Limb (tissue), 2 donors: ENCODE measurements around the gene HEATR9.
"Not testable (repeated sequence)": the region's sequence is repeated elsewhere in the genome, so short reads cannot be mapped to it uniquely, and the experiment has no call there.

Source experiments
- DNase-seq, 2 donors: peaks; one replicate each; pipeline ENCODE4 v3.0.0-alpha.2; 2016; ENCODE audit errors: extremely low spot score in 2 of 2

HEATR9 gene, protein sequence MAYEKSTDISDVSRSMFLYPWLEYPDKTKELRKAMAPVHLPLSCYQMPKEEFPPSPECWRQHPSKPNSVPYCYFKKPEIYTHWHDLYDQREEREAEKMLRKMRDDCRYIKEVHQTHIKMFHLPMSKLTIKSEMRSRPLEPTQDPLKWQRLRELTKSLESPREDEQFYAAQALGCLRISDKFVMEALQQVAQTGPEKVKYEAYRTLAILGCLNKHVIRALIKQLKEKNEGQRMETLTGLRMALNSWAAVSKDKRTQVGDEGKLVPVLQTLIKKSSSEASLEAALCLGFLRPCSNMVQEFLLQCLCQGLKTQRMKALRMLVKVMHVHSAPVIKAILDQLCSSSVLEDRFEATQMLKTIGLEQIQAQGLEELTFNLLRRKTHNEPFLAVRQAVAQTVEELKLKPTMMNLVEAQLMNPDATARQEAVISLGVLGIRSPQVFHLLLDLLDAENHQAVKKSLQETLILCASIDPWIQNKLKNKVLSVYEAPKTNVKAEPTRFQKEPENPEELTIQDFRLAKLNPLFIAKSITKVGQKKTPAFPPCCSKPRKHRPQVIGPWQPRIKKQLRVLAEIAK

GRCh38 chr17:35868737-35869136, at the start of gene HEATR9:
Gene HEATR9 (minus strand): TSS chr17:35868891. CDS start chr17:35868742, 149 bp downstream.
- no peak for DNase-seq

GRCh38 chr17:35917519-35918213, 49.0 kb upstream of the HEATR9 start:
- no peak for DNase-seq

- no peak for DNase-seq
Observed at GRCh38 chr17:35915153-35915964, 46.7 kb upstream of the HEATR9 start.

DNA sequence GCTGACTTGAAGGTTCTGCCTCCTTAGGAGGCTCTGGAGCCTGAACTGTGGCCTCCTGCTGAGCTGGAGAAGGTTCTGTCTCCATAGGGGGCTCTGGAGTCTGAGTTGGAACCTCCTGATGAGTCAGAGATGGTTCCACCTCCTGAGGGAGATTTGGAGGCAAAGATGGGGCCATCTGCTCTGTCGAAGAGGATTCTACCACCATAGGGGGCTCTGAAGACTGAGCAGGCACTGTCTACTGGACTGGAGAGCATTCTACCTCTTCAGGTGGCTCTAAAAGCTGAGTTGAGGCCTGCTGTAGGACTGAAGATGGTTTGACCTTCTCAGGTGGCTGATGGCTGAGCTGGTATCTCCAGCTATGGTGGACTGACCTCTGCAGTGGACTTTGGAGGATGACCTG, 45.7 kb upstream of the HEATR9 start:
- no peak for DNase-seq

- no peak for DNase-seq
Observed at GRCh38 chr17:35913609-35914008, 44.9 kb upstream of the HEATR9 start.

- DNase-seq, result no peak
Observed at GRCh38 chr17:35912942-35913341, 44.3 kb upstream of the HEATR9 start.

GRCh38 chr17:35912339-35912912, 43.7 kb upstream of the HEATR9 start:
- DNase-seq, result no peak

DNA sequence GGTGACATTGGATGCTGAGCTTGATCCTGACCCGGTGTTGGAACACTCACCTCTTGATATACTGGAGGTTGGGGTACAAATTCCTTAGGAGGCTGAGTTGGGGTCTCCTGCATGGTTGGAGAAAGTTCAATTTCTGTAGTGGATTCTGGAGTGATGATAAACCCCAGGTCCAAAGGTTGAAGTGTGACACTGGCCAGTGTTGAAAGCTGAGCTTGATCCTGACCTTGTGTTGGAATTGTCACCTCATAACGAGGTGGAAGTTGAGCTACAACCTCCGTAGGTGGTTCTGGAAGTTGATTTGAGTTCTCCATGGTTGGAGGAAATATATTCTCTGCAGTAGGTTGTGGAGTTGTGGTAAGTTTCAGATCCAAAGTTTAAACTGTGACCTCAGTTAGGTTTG, 40.7 kb upstream of the HEATR9 start:
- DNase-seq, result no peak

- no peak for DNase-seq
Observed at GRCh38 chr17:35907691-35908090, 39.0 kb upstream of the HEATR9 start.

DNA sequence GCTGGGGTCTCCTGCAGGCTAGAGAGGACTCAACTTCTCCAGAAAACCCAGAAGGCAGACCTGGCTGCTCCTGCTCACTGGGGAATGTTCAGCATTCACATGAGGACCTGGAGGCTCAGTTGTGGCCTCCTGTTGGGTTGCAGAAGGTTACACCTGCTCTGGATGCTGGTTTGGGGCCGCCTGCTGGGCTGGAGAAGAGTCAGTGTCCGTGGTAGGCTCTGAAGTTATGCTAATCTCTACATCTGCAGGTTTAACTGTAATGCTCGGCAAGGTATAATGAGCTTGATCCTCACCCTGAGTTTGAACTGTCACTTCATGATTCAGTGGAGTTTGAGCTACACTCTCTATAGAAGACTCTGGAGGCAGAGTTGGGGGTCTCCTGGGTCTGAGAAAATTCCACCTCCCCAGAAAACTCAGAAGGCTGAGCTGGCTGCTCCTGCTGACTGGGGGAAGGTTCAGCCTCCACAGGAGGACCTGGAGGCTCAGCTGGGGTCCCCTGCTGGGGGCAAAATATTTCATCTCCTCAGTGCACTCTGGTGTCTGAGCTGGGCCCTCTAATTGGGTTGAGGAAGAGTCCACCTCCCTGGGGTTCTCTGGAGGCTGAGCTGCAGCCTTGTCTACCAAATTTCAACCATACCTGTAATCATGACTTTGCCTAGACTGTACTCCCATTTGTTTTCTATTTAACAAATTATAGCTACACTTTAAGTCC, 38.4 kb upstream of the HEATR9 start:
- DNase-seq, result no peak

GRCh38 chr17:35906191-35906925, 37.7 kb upstream of the HEATR9 start:
- no peak for DNase-seq

GRCh38 chr17:35903451-35903850, 34.8 kb upstream of the HEATR9 start:
- no peak for DNase-seq

DNA sequence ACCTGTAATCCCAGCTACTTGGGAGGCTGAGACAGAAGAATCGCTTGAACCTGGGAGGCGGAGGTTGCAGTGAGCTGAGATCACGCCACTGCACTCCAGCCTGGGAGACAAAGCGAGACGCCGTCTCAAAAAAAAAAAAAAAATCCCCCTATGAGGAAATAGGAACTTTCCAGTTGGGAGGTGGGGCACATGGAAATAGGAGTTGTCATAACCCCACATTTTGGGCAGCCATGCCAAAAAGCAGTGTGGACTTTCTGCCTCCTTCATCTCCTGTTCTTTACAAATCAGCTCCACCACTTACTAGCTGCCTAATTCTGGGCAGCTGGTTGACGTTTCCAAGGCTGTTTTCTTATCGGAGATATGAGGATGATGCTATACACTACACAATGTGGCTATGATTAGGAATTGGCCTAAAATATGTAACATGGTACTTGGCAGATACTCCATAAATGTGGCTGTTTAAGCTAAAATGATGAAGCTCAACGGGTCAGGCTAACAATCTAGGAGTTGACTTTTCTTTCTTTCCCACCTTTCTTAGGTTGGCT, 33.0 kb upstream of the HEATR9 start:
- no peak for DNase-seq

DNA sequence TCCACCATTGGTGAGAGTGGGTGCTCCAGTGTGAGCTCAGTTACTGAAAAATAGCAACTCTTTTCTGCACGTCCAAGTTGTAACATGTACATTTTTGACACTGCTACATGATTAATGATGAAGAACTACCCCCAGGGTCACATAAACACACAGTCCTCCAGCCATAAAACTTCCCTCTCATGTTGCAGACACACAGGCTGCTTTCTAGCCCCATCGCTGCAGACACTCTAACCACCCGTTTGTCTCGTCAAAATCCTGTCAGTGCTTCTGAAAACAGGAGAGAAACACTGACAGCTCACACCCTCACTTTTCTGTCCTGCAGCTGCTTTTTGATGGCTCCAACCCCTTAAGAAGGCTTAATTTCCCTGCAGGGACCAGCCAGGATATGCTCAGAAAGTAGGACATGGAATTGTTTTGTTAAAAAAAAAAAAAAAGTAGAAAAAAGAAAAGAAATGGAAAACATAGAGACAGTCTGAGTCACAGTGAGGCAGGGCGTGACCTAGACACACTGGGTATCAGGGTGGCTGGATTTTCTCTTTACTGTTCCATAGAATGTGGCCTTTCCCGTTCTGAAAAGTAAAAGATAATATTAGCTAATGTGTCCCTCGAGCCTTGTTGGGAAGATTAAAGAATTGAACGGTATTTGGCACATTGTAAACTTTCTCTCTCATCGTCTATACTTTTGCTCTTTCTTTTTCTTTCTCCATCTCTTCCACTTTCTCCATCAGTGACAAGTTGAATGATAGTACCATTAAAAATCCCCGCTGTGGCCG, 32.2 kb upstream of the HEATR9 start:
- DNase-seq, result no peak

- no peak for DNase-seq
Observed at GRCh38 chr17:35900280-35900679, 31.6 kb upstream of the HEATR9 start.

DNA sequence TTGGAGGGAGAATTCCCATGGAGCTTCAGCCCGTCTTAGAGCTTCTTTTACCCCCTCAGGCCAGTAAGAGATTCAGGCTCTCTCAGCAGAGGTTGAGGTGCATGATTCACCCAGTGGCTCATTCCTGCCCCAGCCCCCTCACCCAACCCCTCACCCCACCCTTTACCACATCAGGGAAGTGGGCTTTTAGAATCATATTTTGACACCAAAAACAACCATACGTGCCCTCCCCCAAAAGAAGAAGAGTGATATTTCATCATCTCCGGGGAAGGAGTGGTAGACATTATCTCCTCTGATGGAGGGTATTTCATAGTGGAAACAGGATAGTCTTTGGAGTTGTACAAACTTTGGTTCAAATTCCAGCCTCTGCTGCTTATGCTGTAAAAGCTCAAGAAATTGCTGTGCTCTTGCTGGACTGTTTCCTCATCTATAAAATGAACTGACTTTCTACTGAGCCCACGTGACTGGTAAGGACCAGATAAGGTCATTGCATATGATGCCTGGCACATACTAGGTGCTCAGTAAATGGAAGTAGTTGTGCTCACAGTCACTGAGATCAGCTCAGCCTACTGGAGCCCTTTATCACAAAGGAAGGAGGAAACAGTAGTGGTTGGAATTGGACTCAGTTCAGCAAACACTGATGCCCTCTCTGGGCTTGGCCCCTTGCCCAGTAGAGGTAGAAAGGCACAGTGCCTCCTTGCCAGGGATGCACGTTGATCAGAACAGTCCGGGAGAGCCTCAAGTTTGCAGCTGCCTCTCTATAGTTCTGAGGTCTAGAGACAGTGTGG, 29.8 kb upstream of the HEATR9 start:
- DNase-seq, result no peak

GRCh38 chr17:35897772-35898171, 29.1 kb upstream of the HEATR9 start:
- DNase-seq, result not testable (repeated sequence)
